ENCODE data around the gene ABCA3. TPM values are rescaled to one million over a fixed set of nuclear protein-coding genes. Genes with fewer than 3 reads are reported as not detected.
A peak's percentile ranks its signal among the peaks of the same experiment; 100 is the strongest.

The ABCA3 gene
- total RNA-seq, 2 experiments from 2014 or later: 7.0 to 7.7 TPM

DNA sequence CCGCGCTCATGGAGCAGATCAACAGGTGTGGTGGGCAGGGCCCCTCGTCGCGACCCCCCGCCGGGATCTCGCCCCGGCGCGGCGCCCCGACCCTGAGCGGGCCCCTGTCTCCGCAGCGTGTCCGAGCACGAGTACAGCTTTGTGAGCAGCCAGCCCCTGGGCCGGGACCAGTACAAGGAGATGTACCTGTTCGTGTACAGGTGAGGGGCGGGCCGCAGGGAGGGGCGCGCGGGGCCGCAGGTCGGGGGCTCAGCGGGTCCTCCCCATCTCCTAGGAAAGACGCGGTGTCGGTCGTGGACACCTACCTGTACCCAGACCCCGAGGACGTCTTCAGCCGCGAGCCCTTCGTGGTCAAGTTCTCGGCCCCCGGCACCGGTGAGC, 103.4 kb downstream of the ABCA3 start:
- peaks cover 4% of the 10 kb centered on the region for H3K27me3 Mint-ChIP-seq
- ChIA-PET CTCF (no interaction called here), POLR2A (interaction anchor here (1.9 kb wide), 1 partner anchor 11 kb away, joined by 5 read pairs; no protein-coding TSS in a partner anchor)
- H3K36me3 ChIP-seq (ENCODE audit: insufficient read depth, low read length): peaks cover 29% of the 10 kb centered on the region
- peaks cover 0 to 12% of the 10 kb centered on the region in 2 experiments for H3K27me3 ChIP-seq (ENCODE audit: control insufficient read depth in 1 of 2, insufficient read depth in 2 of 2, low read length in 2 of 2)
- no peaks in the 10 kb centered on the region for H3K4me1 Mint-ChIP-seq (ENCODE audit: low read depth)
- no peaks in the 10 kb centered on the region for H3K9me3 Mint-ChIP-seq
- no peak overlapping the region for H3K4me3 Mint-ChIP-seq
- peaks cover 11% of the 10 kb centered on the region for H3K4me1 ChIP-seq (ENCODE audit: insufficient read depth, low read length)
- TF ChIP-seq, protein P1, sequence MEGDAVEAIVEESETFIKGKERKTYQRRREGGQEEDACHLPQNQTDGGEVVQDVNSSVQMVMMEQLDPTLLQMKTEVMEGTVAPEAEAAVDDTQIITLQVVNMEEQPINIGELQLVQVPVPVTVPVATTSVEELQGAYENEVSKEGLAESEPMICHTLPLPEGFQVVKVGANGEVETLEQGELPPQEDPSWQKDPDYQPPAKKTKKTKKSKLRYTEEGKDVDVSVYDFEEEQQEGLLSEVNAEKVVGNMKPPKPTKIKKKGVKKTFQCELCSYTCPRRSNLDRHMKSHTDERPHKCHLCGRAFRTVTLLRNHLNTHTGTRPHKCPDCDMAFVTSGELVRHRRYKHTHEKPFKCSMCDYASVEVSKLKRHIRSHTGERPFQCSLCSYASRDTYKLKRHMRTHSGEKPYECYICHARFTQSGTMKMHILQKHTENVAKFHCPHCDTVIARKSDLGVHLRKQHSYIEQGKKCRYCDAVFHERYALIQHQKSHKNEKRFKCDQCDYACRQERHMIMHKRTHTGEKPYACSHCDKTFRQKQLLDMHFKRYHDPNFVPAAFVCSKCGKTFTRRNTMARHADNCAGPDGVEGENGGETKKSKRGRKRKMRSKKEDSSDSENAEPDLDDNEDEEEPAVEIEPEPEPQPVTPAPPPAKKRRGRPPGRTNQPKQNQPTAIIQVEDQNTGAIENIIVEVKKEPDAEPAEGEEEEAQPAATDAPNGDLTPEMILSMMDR (IDR thresholded peaks at IDR 0.05): no peak
- ATAC-seq (ENCODE audit: poor library complexity) (no peak), DNase-seq (no peak)
- intact Hi-C loops (cut with DNase I, micrococcal nuclease): no loop called here
- no peak overlapping the region for H3K27ac Mint-ChIP-seq
- H3K9me3 ChIP-seq (ENCODE audit: control insufficient read depth in 1 of 2, insufficient read depth in 1 of 2, low read length in 2 of 2): no peaks in the 10 kb centered on the region
- no peak overlapping the region for H3K4me3 ChIP-seq (ENCODE audit: low read length)
- H3K27ac ChIP-seq (ENCODE audit: low read depth in 1 of 2, low read length in 2 of 2): no peak overlapping the region
- peaks cover 13% of the 10 kb centered on the region for H3K36me3 Mint-ChIP-seq (ENCODE audit: low read depth)

DNA sequence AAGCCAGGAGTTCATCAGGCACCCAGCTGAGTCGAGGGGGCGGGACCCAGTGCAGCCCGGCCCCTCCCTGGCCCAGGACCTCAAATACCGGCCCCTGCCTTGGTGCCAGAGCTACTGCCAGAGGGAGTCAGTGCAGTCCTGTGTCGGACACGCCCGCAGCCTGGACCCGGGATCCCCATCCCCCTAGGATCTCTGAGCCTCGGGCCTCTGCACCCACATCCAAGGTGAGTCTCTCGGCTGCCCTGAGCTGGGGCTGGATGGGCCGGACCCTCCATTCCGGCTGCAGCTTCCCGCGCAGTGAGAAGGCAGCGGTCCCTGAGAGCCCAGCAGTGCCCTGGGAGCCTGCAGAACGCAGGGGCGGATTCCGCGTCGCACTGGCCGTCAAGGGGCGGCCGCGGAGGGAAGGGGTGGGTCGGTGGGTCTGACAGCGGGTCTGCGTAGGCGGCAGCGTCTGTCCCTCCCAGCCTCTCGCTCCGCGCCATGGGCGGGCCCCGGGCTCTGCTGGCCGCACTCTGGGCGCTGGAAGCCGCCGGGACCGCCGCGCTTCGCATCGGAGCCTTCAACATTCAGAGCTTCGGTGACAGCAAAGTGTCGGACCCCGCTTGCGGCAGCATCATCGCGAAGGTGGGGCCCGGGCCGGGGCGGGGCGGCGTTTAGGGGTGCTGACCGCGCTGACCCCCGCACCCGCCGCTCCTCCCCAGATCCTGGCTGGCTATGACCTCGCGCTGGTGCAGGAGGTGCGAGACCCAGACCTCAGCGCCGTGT, 104.0 kb downstream of the ABCA3 start, which contains the start of gene DNASE1L2:
TSS of gene DNASE1L2 (plus strand) at position 108 of the 765 bp plus-strand sequence. CDS start at position 481, 373 bp downstream.
- Mint-ChIP-seq H3K4me3 (no peak within 1 kb of the TSS), H3K27ac (no peak within 1 kb of the TSS), H3K36me3 (ENCODE audit: low read depth) (peaks cover 15% of the 10 kb centered on the region), H3K4me1 (ENCODE audit: low read depth) (no peaks in the 10 kb centered on the region), H3K27me3 (peaks cover 4% of the 10 kb centered on the region), H3K9me3 (no peaks in the 10 kb centered on the region)
- Histone ChIP-seq H3K27ac (ENCODE audit: low read depth in 1 of 2, low read length in 2 of 2) (no peak within 1 kb of the TSS), H3K27me3 (ENCODE audit: control insufficient read depth in 1 of 2, insufficient read depth in 2 of 2, low read length in 2 of 2) (peaks cover 0 to 12% of the 10 kb centered on the region in 2 experiments), H3K36me3 (ENCODE audit: insufficient read depth, low read length) (peaks cover 35% of the 10 kb centered on the region), H3K4me1 (ENCODE audit: insufficient read depth, low read length) (peaks cover 11% of the 10 kb centered on the region), H3K4me3 (ENCODE audit: low read length) (no peak within 1 kb of the TSS), H3K9me3 (ENCODE audit: control insufficient read depth in 1 of 2, insufficient read depth in 1 of 2, low read length in 2 of 2) (no peaks in the 10 kb centered on the region)
- CTCF ChIA-PET: no interaction called here
- TF ChIP-seq, protein P1 (IDR thresholded peaks at IDR 0.05): no peak
- POLR2A ChIA-PET: interaction anchor here (1.6 to 1.9 kb wide), 2 partner anchors 10 to 22 kb away, joined by 4 to 5 read pairs; partner anchors contain the start of gene PGP
- intact Hi-C loops (cut with DNase I, micrococcal nuclease): no loop called here
- DNase-seq (no peak), ATAC-seq (ENCODE audit: poor library complexity) (peak; percentile 21)

DNA sequence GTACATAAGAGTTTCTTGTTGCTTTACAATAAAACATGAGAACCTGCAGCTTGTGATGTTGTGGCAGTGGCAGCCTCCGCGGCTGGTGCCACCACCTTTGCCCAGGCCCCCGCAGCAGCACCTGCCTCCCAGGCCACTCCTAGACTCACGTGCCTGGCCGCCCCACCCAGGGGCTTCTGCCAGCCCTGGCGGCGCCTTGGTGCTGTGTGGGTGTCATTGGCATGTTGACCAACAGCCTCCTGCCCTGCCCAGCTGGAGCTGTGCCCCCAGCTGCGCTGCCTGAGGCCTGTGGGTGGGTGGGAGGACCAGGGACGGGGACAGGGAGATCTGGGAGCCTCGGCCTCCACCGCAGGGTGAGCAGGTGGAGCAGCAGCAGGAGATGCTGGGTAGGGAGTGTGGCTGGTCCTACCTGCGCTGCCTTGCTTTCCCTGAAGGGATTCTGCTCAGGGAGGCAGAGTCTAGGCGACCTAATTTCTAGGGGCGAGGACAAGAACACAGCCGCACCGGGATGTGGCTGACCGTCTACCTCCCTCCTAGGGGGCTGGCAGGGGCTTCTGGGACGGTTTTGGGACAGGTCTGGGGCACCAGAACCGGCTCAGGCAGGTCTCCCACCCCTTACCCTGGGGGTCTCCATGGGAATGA, 104.7 kb downstream of the ABCA3 start:
- Mint-ChIP-seq H3K27me3 (peaks cover 4% of the 10 kb centered on the region), H3K27ac (no peak overlapping the region), H3K36me3 (ENCODE audit: low read depth) (peaks cover 15% of the 10 kb centered on the region), H3K4me3 (no peak overlapping the region), H3K9me3 (no peaks in the 10 kb centered on the region), H3K4me1 (ENCODE audit: low read depth) (no peaks in the 10 kb centered on the region)
- Histone ChIP-seq H3K9me3 (ENCODE audit: control insufficient read depth in 1 of 2, insufficient read depth in 1 of 2, low read length in 2 of 2) (no peaks in the 10 kb centered on the region), H3K4me1 (ENCODE audit: insufficient read depth, low read length) (peaks cover 11% of the 10 kb centered on the region), H3K36me3 (ENCODE audit: insufficient read depth, low read length) (peaks cover 42% of the 10 kb centered on the region), H3K27ac (ENCODE audit: low read depth in 1 of 2, low read length in 2 of 2) (no peak overlapping the region), H3K4me3 (ENCODE audit: low read length) (no peak overlapping the region), H3K27me3 (ENCODE audit: control insufficient read depth in 1 of 2, insufficient read depth in 2 of 2, low read length in 2 of 2) (peaks cover 0 to 12% of the 10 kb centered on the region in 2 experiments)
- ATAC-seq (ENCODE audit: poor library complexity) (peak; percentile 9), DNase-seq (no peak)
- TF ChIP-seq, protein P1 (IDR thresholded peaks at IDR 0.05): no peak
- intact Hi-C loops (cut with DNase I, micrococcal nuclease): no loop called here
- ChIA-PET POLR2A (interaction anchor here (1.6 to 1.9 kb wide), 2 partner anchors 10 to 21 kb away, joined by 4 to 5 read pairs; partner anchors contain the start of gene PGP), CTCF (no interaction called here)
